MV-4-11 (cell line): Measurements from ENCODE around the gene ACSBG1.

ENCODE experiments used
- DNase-seq: peaks from one replicate; lab custom pipeline; 2025; lab: John Stamatoyannopoulos, UW

The ACSBG1 gene

DNA sequence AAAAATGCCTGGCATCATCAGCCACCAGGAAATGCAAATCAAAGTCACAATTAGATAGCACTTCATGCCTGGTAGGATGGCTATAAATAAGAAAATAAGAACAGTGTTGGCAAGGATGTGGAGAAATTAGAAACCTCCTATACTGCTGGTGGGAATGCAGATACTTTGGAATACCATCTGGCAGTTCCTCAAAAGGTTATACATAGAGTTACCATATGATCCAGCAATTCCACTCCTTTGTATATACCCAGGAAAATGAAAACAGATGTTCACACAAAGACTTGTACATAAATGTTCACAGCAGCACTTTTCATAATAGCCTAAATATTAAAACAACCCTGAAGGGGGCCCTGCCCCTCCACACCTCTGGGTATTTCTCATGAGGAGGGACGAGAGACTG lies 13.7 kb downstream of the ACSBG1 start:
- no peak for DNase-seq

DNA sequence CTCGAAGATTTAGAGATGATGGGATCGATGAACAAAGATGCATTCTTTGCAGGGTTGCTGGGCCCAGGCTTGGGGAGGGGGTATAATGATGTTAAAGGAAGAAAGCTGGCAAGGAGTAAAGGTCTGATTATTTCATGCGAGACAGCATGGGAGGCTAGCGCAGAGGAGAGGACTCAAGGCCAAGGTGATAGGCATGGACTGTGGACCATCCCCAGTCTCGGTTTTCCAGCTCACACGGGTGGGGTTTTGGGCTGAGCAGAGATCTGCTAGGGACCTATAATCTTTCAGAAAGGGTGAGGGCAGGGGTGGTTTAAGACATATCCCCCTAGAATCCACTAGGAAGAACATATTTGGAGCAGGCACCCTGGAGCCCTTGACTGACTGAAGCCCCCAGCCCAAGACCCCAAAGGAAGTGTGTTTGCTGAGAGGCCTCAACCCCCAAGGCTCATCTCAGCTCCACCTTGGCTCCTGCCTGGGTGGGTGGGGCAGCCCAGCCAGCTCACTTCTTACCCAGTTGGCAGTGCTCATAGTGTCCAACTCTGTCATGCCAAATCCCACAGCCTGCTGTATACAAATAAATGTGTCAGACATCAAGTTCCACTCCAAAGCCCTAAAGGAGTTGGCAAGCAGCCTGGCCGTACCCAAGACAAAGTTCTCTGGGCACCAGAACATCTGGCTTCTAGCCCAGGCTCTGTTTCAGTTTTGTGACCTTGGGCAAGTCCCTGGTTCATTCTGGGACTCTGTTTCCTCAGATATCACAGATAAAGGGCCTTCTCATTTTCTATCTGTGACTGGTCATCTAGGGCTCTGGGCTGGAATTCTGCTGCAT lies 17.9 kb downstream of the ACSBG1 start:
- no peak for DNase-seq

DNA sequence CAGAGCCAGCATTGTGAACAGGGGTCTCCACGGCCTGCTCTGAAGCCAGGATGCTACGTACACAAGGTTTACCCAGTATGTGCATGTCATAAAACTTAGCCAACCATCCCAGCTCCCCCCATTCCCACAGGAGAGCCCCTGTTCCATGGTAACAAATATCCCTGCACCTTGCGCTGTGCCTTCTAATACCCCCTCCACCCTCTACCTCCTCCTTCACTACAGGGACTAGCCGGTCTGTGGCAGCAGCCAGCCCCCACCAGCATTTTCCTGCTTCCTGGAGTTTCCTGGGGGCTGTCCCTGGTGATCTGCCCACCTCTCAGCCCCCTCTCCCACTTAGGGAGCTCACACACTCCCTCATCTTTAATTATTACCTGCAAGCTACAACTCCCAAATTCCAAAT lies 20.4 kb downstream of the ACSBG1 start:
- DNase-seq = no peak

DNA sequence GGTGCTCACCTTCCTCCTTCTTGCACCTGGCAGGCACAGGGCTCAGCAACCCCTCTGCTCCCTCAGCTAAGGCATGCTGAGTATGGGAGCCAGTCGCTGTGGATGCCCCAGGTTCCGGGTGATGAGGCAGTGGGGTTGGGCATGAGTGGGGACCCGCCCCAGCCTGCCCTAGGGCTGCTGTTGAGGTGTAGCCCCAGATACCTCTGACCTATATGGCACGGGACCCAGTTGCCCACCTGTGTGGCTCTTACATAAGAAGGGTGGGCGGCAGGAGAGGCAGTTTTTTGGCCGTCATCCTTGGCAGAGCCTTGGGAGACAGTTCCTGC lies 21.0 kb downstream of the ACSBG1 start:
- DNase-seq = no peak

DNA sequence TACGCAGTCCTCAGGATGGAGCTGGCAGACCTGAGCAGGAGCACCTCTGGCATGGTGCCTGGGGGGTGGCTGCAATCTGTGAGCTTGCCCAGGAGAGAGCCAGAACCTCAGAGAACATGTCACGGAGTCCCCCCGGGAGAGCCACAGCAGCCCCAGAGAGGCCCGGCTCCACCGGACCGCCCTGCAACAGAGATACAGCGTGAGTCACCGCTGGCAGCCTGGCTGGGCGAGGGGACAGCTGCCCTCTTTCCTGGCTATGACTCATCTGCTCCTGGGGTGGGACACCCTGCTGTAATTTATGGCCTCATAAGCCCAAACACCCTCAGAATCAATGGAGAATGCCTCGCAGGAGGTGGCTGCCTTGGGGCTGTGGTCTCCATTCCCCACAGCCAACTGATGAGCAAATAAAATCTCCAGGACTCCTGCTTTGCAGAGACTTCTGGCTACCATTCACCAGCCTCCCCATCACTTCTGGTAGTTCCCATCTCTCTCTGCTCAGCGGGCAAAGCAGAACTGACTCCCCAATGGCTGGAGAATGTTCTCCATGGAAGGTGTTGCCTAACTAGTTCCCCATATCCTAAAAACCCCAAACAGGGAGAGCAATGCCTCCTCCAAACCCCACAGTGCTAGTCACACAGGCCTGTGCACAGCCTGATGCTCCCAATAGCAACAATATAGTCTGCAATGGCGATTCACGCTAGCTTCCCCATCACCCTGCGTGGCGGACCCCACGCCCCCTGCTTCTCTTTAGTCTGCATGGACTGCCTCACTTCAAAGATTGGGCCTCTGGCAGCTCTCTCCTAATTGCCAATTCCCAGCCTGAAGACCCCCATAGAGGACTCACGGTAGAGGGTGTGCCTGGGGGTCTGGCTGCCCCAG lies 21.6 kb downstream of the ACSBG1 start:
- peak; percentile 80 for DNase-seq

DNA sequence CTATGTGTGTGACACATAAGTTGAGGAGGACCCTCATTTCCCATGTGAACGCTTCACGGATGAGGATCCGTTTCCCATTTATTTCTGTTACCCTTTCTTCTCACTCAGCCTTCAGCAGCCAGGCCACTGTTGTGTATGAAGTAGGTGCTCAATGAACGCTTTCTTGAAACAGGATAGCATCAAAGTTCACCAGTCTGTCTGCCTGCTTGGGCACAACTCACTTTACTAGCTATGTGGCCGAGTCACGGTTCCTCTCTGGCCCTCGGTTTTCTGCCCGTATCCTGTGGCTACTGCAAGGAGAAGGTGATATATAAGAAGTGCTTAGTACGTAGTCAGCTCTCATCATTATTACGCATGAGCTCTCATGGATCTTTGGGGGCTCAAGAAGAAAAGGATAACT lies 22.4 kb downstream of the ACSBG1 start:
- DNase-seq = no peak

DNA sequence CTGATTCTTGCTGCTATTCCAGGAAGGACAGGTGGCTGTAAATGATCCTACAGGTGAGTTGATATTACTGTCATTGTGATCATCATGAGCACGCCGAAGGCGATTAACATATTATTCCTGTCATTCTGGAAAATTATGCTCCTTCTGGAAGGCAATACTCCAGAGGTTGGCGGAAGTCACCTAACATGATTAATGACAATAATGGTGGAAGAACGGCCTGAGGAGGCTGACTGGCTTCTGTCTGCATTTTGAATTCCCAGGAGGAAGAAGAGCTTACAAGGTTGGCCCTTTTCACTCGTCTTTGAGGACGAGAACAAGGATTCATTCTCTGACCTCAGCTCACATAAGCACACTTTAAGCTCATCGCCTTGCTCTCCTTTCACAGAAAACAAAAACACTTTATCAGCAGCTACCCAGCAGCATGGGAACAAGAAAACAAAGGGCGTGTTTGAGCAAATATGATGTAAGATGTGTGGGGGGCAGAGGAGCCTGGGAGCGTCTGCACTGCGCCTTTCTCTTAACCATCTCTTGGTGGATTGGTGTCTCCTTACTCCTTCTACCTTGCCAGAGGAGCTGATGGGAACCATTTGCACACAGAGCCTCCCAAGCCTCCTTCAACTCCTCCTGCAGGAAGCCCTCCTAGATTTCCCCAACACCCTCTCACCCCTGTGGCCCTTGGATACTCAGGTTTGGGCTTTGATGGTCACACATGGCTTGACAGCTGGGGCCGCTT lies 23.0 kb downstream of the ACSBG1 start:
- no peak for DNase-seq

DNA sequence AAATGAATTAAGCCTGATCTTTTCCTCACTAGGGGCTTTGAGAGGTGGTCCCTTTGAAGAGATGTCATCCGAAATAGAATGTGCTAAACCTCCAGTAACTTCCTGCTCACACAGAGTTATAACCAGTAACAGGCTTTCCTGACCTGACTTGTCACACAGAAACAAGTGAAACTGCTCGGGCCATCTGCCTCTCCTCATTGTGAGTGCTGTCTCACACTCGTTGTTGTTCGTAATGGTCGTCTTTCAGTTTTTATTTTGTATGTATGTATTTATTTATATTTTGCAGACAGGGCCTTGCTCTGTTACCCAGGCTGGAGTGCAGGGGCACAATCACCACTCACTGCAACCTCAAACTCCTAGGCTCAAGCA lies 24.0 kb downstream of the ACSBG1 start:
- no peak for DNase-seq

DNA sequence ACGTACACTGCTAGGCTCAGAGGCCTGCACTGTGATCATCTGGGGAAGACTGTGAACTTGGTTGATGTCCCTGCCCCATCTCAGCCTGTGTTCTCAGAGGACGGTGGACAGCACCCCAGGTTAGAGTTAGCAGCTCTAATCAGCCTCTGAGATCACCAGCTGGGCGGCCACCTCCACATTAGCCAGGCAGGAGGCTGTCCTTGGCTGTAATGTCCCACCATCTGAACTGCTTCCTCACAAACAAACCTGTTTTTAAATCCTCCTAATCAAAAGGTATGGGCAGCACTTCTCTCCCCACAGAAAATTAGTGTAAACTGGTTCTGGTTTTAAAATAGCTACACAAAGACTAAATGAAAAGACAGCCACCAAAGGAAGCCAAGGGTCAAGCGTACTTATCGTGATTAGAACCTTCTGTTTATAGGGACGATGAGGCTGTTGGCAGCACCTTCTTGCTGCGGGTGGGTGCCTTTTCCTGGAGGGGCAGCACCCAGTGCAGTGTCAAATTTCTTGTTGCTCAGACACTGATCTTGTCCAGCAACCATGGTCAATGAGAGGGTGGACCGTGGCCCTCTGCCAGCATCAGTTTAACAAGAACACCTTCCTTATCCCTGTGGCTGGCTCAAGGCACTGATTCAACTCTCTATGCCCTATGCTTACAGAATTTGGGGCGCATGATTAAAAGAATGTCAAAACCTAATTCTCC lies 24.6 kb downstream of the ACSBG1 start:
- DNase-seq = no peak

DNA sequence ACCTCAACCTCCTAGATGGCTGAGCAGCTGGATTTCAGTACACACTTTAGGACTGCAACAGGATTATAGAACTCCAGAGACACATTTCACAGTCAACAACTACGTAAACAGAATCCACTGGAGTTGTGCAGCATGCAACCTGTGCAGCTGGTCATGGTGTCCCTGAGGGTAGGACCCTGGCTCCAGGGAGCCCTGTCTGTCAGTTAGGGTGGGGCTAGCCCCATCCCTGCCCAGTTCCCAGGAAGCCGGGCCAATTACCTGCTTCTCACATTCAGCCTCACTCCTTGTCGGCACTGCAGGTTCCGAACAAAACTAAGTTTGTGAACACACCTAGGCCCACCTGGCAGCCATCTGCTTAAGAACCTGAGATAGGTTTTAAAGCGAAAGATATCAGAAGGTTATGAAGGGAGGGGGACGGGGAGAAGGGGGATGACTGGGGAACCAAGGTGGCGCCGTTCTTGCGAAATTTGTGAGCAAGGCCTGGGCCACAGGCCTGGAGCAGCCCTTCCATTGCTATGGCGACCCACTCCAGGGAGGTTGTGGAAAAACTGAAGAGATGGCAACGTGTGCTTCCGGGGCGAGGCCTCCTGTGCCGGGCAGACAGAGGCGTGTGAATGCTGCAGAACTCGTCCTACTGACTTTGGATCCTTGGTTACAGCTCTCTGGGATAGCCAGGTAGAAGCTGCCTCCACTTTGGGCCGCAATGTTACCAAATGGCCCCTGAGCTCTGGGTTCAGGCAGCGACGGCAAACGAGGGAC lies 25.3 kb downstream of the ACSBG1 start:
- no peak for DNase-seq

DNA sequence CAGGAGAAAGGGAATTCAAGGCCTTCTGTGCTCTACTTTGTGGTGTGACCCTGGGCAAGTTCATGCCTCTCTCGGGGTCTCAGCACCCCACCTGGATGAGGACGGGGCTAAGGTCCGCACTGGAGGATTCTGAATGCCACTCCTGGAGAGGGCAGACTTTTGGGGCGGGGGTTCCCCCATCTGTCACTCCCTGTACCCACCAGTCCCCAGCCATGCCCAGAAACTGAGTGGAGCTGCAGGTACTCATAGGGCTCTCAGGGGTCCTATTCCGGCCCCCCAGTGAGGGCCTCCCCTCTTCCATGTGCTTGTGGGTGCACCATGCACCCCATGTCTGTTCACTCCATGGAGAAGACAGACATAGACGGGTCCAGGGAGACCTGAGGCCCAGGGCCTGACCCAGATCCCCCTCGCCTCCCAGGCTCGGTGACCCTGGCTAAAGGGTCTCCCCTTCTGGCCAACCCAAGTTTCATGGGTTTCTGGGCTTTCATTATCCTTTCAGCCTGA lies 26.0 kb downstream of the ACSBG1 start:
- DNase-seq = no peak

DNA sequence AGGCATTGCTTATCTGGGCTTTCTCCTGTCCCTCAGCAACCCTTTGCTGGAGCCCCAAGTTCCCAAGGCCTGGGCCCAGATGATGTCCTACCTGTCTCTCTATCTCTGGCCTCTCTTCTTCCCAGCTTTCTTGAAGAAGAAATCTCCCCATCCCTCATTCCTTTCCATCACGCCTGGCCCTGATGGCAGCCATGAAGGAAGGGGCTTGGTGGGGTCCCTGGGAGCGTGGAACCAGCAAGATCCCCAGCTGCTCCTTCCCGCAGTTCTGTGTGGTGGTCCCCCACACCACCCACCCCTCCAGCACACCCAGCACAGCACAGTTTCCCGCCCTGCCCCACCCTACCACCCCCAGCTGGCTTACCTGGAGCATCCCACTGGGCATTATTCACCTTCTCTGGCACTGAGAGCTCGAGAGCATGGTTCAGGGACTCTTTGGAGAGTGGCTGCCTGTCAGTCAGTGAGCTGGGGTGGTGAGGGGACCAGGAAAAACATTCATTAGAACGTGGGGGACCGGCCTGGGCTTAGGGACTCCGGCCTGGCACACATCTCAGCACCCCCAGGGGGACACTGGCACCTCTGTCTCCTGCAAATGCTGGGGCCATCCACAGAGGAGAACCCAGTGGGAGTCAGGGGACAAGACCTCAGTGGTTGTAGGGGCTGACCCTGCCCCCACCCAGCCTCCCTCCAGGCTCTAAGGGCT lies 26.6 kb downstream of the ACSBG1 start:
- DNase-seq = no peak

DNA sequence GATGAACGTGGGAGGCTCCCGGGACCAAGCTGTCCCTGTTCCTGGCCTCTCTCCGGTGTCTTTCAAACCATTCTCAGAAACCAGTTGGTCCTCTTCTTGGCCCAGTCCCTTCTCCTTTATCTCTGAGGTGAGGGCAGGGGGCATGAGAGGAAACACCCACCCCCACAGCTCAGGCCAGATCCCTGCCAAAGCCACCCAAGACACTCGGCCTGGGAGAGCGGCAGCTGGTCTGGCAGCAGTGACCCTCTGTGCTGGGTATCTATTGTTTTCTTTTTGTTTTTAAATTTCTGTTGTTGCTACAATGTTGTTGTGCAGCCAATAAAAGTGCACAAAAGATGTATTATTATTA lies 27.3 kb downstream of the ACSBG1 start:
- DNase-seq = no peak

DNA sequence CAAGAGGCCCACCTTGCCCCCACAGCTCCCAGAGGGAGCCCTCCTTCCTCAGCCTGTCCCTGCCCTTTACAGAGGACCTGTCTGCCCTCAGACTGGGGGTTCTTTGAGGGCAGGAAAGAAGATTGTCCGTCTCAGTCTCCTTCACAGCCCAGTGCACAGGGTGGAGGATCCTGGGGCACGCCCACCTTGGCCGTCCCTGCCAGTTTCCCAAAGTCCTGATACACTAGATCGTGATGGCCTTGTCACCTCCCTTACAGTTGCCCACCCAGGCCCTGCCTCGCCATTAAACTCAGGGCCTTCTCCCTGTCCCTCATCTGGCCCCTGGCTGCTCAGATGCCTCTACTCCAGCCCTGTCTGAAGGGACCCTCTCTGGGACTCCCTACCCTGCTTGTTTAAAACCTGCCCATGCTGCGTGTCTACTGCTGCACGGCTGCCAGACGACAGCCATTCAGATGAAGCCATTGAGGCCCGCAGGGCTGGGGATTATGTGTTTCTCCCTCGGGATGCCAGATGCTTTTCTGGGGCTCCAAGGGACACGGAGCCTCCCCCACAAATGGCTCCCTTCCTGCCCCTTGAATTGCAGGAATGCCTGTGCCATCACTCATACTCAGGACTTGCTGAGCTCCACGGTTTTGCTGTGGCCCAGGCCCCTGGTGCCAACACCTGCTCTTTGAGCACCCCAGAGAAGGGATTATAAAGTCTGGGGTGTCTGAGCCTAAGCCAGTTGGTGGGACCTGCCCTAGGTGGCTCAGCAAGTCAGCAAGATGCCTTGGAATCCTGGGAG lies 27.8 kb downstream of the ACSBG1 start:
- DNase-seq = no peak

DNA sequence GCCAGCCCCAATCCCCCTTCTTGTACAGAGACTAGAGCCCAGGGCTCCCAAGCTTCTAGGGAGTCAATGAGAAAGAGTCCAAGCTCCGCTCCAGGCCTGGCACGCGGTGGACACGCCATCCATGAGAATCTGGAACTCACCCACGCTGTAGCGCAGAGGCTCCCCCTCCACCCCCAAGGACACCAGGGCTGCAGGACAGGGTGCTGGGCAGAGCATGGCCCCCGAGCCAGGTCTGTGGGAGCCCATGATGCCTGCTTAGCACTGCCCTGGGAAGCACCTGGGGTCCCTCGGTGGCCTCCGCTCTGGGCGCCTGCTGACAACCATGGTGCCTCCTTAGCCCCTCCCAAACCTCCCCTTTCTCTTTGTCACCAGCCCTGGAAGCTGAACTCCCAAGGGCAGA lies 28.5 kb downstream of the ACSBG1 start:
- DNase-seq = no peak

DNA sequence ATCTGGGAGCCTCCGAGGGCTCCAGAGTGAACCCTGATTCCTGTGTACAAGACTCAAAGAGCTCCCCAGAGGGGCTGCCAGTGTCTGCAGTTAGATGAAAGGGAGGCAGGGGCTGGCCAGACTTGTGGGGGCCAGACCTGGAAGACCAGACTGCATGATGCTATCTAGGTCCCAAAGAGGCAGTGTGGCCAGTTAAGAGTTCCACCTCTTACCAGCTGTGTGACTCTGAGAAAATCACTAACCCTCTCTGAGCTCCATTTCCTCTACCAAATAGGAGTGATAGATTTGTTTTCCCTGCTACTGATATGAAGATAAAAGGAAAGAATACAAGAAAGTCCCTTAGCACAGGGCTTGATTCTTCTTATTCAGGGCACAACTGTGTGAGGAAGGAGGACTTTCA lies 29.0 kb downstream of the ACSBG1 start:
- DNase-seq = no peak

DNA sequence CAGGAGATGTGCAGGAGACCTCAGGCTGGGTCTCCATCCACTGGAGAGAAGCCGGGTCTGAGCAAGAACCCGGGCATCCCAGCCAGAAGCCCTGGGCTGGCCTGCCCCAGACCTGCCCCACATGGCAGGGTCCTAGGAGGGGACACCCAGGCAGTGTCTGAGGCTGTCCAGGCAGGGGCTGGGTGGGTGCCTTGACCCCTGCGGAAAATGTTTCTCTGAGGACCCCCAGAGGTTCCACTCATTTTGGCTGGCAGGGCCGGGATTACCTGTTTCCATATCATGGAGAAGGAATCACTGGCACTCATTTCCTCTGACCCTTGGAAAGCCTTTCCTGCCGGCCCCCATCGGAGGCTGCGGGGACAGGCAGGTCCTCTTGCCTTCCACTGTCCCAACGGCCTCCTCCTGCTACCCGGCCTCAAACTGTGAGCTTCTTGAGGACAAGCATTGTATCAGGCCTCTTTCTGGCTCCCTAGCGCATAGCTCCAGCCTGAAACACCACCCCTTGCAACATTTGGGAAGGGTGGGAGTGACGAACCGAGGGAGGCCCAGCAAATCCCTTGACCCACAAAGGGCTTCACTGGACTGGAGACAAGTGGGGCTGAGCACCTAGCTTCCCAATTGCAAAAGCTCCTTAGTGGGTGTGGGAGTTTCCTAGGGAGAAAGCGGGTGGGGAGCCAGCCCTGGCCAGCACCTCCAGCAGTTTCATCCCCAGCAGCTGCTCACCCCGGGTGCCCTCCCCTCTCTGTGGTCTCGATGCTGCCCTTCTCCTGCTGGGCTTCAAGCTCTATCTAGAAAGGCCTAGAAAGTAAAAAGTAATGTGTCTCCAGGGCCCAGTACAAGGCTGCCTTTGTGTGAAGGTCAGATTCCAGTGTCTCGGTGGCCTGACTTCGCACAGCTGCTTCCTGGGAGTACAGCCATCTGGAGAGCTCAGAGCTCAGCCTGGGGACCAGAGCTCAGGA lies 29.7 kb downstream of the ACSBG1 start:
- no peak for DNase-seq

DNA sequence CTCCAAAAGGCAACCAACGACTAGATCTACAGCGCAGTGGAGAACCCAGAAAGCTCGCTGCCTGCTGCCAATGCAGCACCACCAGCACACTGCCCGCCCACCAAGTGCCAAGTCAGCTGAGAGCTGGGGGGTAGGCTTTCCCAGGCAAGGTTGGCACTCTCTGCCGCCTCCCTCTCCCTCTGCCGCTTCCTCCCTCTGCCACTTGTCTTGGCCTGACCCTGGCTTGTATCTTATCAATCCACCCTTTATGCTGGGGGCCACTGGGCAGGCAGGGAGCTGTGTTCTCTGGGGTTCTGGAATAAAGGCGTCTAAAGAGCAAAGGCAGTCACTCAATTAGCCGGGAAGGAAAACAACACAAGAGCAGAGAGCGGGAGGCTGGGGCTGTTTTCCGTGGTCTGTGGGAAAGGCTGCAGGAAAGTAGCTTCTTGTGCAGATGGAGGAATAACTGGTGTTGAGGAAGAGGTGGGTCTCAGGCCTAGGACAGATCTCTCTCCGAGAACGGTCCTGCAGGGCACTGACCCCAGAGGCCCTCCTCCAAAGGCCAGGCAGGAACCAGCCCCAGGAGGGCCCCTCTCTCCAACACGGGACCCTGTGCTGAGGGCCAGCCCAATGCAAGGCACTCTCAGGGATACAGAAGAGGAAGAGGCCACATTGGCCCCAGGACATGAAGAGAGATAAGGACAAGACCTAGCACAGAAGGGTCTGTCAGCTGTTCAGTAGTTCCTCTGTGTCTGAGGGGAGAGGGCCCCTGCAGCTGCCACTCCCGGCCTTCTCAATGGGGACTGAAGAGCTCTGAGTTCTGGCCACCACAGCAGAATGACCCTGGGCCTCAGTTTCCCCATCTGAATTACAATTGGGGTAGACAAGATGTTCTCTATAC lies 30.8 kb downstream of the ACSBG1 start:
- no peak for DNase-seq
